Measurements from ENCODE around the gene TEX51.

DNA sequence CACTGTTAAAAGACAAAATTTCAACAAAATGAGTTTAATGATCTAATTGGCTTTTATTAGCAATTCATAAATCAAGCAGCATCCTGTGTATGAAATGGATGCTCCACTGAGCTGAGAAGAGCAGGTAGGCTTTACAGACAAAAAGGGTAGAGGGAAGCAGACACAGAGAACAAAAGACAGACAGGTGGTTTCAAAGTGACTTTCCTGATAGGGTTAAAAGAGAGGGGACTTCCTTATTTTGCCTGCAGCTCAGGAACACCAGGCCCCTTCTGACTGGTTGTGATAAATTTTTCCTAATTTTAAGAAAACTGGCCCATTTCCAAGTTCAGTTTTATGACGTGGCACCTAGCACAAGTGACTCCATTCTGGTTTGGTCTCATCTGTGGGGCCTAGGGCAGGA is 11.9 kb downstream of the TEX51 start:
- no peak for TF ChIP-seq POLR2AphosphoS5 (IDR thresholded peaks at IDR 0.05)
- TF ChIP-seq, protein P1, sequence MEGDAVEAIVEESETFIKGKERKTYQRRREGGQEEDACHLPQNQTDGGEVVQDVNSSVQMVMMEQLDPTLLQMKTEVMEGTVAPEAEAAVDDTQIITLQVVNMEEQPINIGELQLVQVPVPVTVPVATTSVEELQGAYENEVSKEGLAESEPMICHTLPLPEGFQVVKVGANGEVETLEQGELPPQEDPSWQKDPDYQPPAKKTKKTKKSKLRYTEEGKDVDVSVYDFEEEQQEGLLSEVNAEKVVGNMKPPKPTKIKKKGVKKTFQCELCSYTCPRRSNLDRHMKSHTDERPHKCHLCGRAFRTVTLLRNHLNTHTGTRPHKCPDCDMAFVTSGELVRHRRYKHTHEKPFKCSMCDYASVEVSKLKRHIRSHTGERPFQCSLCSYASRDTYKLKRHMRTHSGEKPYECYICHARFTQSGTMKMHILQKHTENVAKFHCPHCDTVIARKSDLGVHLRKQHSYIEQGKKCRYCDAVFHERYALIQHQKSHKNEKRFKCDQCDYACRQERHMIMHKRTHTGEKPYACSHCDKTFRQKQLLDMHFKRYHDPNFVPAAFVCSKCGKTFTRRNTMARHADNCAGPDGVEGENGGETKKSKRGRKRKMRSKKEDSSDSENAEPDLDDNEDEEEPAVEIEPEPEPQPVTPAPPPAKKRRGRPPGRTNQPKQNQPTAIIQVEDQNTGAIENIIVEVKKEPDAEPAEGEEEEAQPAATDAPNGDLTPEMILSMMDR (IDR thresholded peaks at IDR 0.05), result no peak
